Hepatocyte (in vitro differentiated cells): ENCODE measurements around the gene EPHB1.

Experiments used
- CTCF ChIP-seq: fragments of 200-600 bp; sonication (generic); IDR thresholded peaks from 2 replicates; pipeline ENCODE4 v1.5.1; 2016; ENCODE audit warnings: antibody characterized with exemption, mild to moderate bottlenecking; ENCODE audit not compliant: poor library complexity
- EZH2 ChIP-seq: fragments of 200-600 bp; sonication (generic); IDR thresholded peaks from 2 replicates; pipeline ENCODE4 v1.6.1; 2016; ENCODE audit warnings: antibody characterized with exemption, mild to moderate bottlenecking, borderline replicate concordance

- no peak for TF ChIP-seq EZH2
- no peak for TF ChIP-seq CTCF
Observed at GRCh38 chr3:135192929-135193328, 397.9 kb downstream of the EPHB1 start.
